SK-N-SH treated with all-trans-retinoic acid at 6 μM for 48 hours (cell line): Measurements from ENCODE around the gene CBFA2T3.

Experiments
- ATAC-seq: fragments of 200-7000 bp; cut with Tn5 transposase; 3 replicates; pipeline ENCODE4 v1.9.1; 2020; ENCODE audit warnings: mild to moderate bottlenecking, moderate library complexity
- ARNTL ChIP-seq: fragments of 450-650 bp; formaldehyde crosslinking; IDR thresholded peaks from 2 replicates; pipeline ENCODE4 v1.5.0; 2020; ENCODE audit warnings: low read depth, mild to moderate bottlenecking, moderate library complexity, borderline replicate concordance
- BACH2 ChIP-seq: fragments of 250-450 bp; sonication (Bioruptor Pico); IDR thresholded peaks from 2 replicates; pipeline ENCODE4 v1.9.0; 2021; ENCODE audit warnings: mild to moderate bottlenecking, borderline replicate concordance
- CSDC2 ChIP-seq: fragments of 250-450 bp; sonication (Bioruptor Pico); IDR thresholded peaks from 2 replicates; pipeline ENCODE4 v1.5.0; 2020; ENCODE audit warnings: mild to moderate bottlenecking, moderate library complexity
- ESRRG ChIP-seq: fragments of 250-450 bp; sonication (Bioruptor Pico); IDR thresholded peaks from 2 replicates; pipeline ENCODE4 v1.6.1; 2021; ENCODE audit warnings: mild to moderate bottlenecking
- ISL1 ChIP-seq: fragments of 250-450 bp; sonication (Bioruptor Pico); IDR thresholded peaks from 2 replicates; pipeline ENCODE4 v2.1.2; 2022; ENCODE audit warnings: mild to moderate bottlenecking, moderate library complexity
- OSR1 ChIP-seq: fragments of 250-450 bp; sonication (Bioruptor Pico); IDR thresholded peaks from 2 replicates; pipeline ENCODE4 v1.8.0; 2022; ENCODE audit warnings: moderate library complexity, mild to moderate bottlenecking, inconsistent platforms
- PPARA ChIP-seq: fragments of 250-450 bp; sonication (Bioruptor Pico); IDR thresholded peaks from 2 replicates; pipeline ENCODE4 v1.5.0; 2020; ENCODE audit warnings: mild to moderate bottlenecking, borderline replicate concordance
- RARB ChIP-seq: fragments of 250-450 bp; sonication (Bioruptor Pico); IDR thresholded peaks from 2 replicates; pipeline ENCODE4 v1.8.0; 2021; ENCODE audit warnings: mild to moderate bottlenecking, moderate library complexity
- TOX ChIP-seq: fragments of 250-450 bp; sonication (Bioruptor Pico); IDR thresholded peaks from 2 replicates; pipeline ENCODE4 v1.8.0; 2021; ENCODE audit warnings: mild to moderate bottlenecking, moderate library complexity, borderline replicate concordance
- ZFP3 ChIP-seq: fragments of 250-450 bp; sonication (Bioruptor Pico); IDR thresholded peaks from 2 replicates; pipeline ENCODE4 v1.5.0; 2020; ENCODE audit warnings: mild to moderate bottlenecking, moderate library complexity
- ZFP30 ChIP-seq: fragments of 450-650 bp; formaldehyde crosslinking; IDR thresholded peaks from 2 replicates; pipeline ENCODE4 v1.5.0; 2022; ENCODE audit warnings: mild to moderate bottlenecking, moderate library complexity
- ZNF565 ChIP-seq: fragments of 450-650 bp; formaldehyde crosslinking; conservative IDR thresholded peaks from 2 replicates; pipeline ENCODE4 v1.5.0; 2020; ENCODE audit warnings: low read depth, mild to moderate bottlenecking, moderate library complexity
- ZNF70 ChIP-seq: fragments of 450-650 bp; formaldehyde crosslinking; IDR thresholded peaks from 2 replicates; pipeline ENCODE4 v1.5.0; 2020; ENCODE audit warnings: mild to moderate bottlenecking, moderate library complexity
- ZNF8 ChIP-seq: fragments of 450-650 bp; formaldehyde crosslinking; IDR thresholded peaks from 2 replicates; pipeline ENCODE4 v1.5.0; 2020; ENCODE audit warnings: mild to moderate bottlenecking, moderate library complexity
- TF ChIP-seq, protein P1 (sequence below): fragments of 250-450 bp; sonication (Bioruptor Pico); IDR thresholded peaks from 2 replicates; pipeline ENCODE4 v1.8.0; 2021; ENCODE audit warnings: low read depth, mild to moderate bottlenecking, moderate library complexity, borderline replicate concordance
- TF ChIP-seq, protein P2 (sequence below): fragments of 250-450 bp; sonication (Bioruptor Pico); IDR thresholded peaks from 2 replicates; pipeline ENCODE4 v1.5.1; 2020; ENCODE audit warnings: low read depth, mild to moderate bottlenecking, moderate library complexity
- TF ChIP-seq, protein P3 (sequence below): fragments of 250-450 bp; sonication (Bioruptor Pico); IDR thresholded peaks from 2 replicates; pipeline ENCODE4 v1.8.0; 2020; ENCODE audit warnings: mild to moderate bottlenecking, moderate library complexity, borderline replicate concordance
- TF ChIP-seq, protein P4 (sequence below): fragments of 250-450 bp; sonication (Bioruptor Pico); IDR thresholded peaks from 2 replicates; pipeline ENCODE4 v1.5.1; 2021; ENCODE audit warnings: mild to moderate bottlenecking, moderate library complexity
- TF ChIP-seq, protein P5 (sequence below): fragments of 250-450 bp; sonication (Bioruptor Pico); IDR thresholded peaks from 2 replicates; pipeline ENCODE4 v1.5.0; 2020; ENCODE audit warnings: mild to moderate bottlenecking, moderate library complexity

Gene CBFA2T3

DNA sequence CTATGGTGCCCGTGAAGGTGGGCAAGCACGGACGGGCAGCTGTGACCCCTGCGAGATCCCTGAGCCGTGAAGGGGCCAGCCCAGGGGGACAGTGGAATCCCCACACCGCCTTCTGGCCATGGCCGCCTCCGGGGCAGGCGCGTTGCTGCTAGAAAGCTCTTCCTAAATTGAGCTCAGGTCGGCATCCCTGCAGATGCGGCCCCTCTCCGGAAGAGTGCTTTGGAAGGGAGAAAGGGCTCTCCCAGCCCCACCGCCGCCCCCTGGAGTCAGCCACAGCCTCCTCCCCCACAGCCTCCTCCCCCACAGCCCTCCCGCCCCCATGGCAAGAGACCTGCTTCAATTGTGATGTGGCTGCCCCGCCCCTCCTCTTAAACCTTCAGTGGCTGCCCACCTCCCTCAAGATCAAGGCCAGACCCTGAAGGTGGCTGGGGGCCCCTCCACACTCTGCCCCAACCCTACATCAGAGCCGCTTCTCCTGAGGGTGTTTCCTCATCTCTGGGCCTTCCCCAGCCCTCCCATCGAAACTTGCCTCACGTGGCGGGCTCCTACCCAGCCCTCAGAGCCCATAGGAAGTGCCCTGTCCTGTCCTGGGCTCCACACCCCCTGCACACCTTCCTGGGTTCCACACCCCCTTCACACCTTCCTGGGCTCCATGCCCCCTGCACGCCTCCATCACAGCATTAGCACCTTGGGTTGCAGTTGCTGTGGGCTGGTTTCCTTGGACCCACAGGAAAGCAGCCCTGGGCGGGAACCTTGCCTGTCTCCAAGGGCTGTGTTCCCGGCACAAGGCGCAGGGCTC, 5.5 kb upstream of the CBFA2T3 start:
- TF ChIP-seq, protein P1, sequence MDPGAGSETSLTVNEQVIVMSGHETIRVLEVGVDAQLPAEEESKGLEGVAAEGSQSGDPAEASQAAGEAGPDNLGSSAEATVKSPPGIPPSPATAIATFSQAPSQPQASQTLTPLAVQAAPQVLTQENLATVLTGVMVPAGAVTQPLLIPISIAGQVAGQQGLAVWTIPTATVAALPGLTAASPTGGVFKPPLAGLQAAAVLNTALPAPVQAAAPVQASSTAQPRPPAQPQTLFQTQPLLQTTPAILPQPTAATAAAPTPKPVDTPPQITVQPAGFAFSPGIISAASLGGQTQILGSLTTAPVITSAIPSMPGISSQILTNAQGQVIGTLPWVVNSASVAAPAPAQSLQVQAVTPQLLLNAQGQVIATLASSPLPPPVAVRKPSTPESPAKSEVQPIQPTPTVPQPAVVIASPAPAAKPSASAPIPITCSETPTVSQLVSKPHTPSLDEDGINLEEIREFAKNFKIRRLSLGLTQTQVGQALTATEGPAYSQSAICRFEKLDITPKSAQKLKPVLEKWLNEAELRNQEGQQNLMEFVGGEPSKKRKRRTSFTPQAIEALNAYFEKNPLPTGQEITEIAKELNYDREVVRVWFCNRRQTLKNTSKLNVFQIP (CRISPR knock-in tag) = no peak
- TF ChIP-seq, protein P2, sequence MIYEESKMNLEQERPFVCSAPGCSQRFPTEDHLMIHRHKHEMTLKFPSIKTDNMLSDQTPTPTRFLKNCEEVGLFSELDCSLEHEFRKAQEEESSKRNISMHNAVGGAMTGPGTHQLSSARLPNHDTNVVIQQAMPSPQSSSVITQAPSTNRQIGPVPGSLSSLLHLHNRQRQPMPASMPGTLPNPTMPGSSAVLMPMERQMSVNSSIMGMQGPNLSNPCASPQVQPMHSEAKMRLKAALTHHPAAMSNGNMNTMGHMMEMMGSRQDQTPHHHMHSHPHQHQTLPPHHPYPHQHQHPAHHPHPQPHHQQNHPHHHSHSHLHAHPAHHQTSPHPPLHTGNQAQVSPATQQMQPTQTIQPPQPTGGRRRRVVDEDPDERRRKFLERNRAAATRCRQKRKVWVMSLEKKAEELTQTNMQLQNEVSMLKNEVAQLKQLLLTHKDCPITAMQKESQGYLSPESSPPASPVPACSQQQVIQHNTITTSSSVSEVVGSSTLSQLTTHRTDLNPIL = no peak
- TF ChIP-seq ZFP3 (CRISPR knock-in tag) = peak; percentile 33; the same call in 1 of the 2 replicates
- TF ChIP-seq, all 23 proteins: peak for 1
- no peak for ATAC-seq

DNA sequence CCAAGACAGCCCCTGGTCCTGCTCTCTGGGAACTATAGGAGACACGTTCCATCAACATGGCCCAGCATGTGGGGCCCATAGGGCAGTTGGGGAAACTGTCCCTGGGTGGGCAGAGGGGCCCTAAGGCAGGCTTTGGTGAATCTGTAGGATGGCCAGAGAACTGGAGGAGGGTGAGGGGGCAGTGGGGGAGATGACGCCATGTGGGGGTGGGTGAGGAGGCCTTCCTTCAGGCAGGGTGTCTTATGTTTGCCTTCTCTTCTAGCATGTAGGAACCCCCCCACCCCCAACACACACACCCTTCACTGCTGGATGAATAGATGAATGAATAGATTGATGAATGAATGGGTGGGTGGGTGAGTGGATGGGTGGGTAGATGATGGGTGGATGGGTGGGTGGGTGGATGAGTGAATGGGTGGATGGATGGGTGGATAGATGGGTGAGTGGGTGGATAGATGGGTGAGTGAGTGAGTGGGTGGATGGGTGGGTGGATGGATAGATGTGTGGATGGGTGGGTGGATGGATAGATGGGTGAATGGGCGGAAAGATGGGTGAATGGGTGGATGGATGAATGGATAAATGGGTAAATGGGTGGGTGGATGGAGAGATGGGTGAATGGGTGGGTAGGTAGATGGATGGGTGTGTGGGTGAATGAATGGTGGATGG, 2.5 kb upstream of the CBFA2T3 start:
- ATAC-seq = no peak
- TF ChIP-seq RARB (CRISPR knock-in tag) = no peak
- TF ChIP-seq ISL1 = no peak
- TF ChIP-seq ZNF70 (CRISPR knock-in tag) = no peak
- no peak for TF ChIP-seq ZNF565 (CRISPR knock-in tag)

DNA sequence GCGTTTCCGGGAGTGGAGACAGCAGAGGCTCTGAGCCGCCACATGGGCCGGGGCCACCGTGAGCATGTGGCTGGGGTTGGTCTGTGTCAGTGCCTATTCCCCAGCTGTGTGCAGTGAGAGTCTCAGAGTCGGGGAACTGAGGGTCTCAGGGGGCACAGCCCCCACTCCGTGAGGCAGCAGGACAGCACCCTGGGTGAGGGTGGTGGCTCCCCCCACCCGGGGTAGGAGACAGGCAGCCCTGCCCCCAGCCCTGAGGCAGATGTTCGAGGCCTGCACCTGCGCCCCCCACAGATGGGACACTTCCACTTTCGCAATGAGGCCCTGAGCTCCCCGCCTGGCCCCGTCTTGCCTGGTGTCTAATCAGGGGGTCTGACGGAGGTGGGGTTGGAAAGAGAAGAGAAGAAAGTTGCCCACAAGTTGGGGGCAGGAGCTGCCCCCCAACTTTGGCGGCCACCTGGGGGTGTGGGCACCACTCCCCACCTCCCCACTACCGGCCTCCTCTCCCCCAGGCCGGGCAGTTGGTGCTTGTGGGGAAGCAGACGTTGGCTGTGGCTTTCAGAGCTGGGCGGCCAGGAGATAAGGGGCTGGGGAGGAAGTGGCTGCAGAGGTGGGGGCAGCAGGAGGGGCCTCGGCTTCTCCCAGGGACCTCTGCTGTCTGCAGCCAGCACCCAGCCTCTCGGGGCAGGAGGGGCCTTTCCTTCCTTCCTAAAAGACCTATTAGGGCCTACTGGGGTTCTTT, 1.8 kb upstream of the CBFA2T3 start:
- ATAC-seq = no peak
- TF ChIP-seq BACH2 (CRISPR knock-in tag) (no peak), ESRRG (no peak), ISL1 (no peak), PPARA (CRISPR knock-in tag) (no peak)

DNA sequence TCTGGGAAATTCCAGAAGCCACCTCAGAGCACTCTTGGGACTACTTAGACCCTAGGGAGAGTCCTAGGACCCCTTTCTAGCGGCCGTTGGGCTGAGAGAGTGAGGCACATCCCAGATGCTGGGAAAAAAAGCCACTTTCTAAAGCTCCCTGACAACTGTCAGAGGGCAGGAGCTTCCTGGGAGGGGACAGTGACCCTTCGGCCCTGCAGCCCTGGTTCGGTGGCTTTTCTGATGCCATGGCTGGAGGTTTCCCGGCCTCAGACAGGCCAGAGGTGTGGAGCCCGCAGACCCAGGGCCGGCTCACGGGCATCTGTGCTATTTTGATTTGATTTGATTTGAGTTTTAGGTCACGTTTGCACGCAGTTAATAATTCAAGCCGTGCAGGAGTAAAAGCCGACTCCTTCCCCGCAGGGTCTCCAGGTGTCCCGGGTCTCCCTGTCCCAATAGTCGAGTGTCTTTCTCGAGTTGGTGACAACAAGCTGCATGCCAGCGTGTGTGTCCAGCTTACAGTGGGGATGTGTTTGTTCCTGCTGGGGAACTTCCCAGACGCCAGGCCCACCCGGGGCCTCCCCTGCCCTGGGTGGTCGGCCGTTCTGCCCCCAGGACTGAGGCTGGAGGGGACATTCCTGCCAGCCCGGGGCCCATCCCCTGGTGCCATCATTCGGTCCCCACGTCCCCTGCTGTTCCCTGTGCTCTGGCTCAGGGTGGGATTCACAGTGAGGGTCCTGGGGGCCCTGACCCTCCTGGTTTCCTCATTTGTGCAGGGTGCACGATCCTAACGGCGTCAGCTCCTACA, 1.0 kb upstream of the CBFA2T3 start:
- TF ChIP-seq ISL1 (no peak), ARNTL (no peak), ZFP30 (CRISPR knock-in tag) (no peak), ZNF8 (CRISPR knock-in tag) (no peak), RARB (CRISPR knock-in tag) (no peak), ZFP3 (CRISPR knock-in tag) (no peak), BACH2 (CRISPR knock-in tag) (no peak), CSDC2 (CRISPR knock-in tag) (no peak), ZNF565 (CRISPR knock-in tag) (no peak), OSR1 (CRISPR knock-in tag) (no peak), TOX (CRISPR knock-in tag) (no peak)
- TF ChIP-seq, protein P3, sequence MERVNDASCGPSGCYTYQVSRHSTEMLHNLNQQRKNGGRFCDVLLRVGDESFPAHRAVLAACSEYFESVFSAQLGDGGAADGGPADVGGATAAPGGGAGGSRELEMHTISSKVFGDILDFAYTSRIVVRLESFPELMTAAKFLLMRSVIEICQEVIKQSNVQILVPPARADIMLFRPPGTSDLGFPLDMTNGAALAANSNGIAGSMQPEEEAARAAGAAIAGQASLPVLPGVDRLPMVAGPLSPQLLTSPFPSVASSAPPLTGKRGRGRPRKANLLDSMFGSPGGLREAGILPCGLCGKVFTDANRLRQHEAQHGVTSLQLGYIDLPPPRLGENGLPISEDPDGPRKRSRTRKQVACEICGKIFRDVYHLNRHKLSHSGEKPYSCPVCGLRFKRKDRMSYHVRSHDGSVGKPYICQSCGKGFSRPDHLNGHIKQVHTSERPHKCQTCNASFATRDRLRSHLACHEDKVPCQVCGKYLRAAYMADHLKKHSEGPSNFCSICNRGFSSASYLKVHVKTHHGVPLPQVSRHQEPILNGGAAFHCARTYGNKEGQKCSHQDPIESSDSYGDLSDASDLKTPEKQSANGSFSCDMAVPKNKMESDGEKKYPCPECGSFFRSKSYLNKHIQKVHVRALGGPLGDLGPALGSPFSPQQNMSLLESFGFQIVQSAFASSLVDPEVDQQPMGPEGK (CRISPR knock-in tag) = no peak
- TF ChIP-seq, protein P2 = no peak
- TF ChIP-seq, protein P1 (CRISPR knock-in tag) = no peak
- TF ChIP-seq, protein P4, sequence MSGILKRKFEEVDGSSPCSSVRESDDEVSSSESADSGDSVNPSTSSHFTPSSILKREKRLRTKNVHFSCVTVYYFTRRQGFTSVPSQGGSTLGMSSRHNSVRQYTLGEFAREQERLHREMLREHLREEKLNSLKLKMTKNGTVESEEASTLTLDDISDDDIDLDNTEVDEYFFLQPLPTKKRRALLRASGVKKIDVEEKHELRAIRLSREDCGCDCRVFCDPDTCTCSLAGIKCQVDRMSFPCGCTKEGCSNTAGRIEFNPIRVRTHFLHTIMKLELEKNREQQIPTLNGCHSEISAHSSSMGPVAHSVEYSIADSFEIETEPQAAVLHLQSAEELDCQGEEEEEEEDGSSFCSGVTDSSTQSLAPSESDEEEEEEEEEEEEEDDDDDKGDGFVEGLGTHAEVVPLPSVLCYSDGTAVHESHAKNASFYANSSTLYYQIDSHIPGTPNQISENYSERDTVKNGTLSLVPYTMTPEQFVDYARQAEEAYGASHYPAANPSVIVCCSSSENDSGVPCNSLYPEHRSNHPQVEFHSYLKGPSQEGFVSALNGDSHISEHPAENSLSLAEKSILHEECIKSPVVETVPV = no peak
- TF ChIP-seq, protein P5, sequence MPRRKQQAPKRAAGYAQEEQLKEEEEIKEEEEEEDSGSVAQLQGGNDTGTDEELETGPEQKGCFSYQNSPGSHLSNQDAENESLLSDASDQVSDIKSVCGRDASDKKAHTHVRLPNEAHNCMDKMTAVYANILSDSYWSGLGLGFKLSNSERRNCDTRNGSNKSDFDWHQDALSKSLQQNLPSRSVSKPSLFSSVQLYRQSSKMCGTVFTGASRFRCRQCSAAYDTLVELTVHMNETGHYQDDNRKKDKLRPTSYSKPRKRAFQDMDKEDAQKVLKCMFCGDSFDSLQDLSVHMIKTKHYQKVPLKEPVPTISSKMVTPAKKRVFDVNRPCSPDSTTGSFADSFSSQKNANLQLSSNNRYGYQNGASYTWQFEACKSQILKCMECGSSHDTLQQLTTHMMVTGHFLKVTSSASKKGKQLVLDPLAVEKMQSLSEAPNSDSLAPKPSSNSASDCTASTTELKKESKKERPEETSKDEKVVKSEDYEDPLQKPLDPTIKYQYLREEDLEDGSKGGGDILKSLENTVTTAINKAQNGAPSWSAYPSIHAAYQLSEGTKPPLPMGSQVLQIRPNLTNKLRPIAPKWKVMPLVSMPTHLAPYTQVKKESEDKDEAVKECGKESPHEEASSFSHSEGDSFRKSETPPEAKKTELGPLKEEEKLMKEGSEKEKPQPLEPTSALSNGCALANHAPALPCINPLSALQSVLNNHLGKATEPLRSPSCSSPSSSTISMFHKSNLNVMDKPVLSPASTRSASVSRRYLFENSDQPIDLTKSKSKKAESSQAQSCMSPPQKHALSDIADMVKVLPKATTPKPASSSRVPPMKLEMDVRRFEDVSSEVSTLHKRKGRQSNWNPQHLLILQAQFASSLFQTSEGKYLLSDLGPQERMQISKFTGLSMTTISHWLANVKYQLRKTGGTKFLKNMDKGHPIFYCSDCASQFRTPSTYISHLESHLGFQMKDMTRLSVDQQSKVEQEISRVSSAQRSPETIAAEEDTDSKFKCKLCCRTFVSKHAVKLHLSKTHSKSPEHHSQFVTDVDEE = no peak
- ATAC-seq = no peak
